ENCODE data around the gene POLR2C. TPM values are rescaled to one million over a fixed set of nuclear protein-coding genes. Genes with fewer than 3 reads are reported as not detected.

The POLR2C gene
- total RNA-seq, 2 donors from 2014 or later = 72.0 to 88.3 TPM

DNA sequence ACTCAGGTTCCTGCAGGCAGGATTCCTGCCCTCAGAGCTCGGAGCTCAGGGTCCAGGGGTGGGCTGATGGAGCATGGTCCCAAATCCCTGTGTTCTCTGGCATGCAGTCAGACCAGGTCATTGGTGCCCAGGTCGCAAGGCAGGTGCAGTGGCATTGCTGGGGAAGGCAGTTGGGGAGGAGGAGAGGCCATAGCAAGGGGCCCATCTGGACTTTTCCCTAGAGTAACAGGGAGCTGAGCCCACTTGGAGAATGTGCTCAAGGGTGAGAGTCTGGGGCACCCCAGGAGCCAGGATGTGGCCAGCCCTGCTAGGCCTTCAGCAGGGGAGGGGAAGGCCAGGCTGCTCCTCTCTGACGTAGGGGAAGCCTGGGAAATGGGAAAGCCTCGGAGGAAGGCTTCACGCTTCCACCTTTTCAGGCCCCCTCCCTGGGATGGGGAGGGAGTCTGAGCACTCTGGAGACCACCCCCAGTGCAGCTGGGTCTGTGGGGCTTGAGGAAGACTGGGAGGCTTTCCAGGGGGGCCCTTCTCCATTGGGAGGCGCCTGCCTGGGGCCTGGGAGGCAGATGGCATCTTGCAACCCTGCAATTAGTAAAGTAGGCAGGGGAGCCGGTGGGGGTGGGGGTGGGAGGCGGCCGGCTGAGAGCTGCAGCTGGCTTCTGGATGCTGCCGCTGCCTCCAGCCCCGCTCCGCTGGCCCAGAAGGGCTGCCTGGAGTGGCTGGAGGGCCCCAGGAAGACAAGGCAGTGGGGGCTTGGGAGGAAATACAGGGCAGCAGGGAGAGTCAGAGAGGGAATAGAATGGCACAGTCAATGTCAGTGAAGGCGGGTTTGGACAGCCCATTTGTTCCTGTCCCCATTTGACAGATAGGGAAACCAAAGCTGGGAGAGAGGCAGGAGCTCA is 44.9 kb downstream of the POLR2C start:
- Histone ChIP-seq H3K4me3 (ENCODE audit: low read length) (no peak overlapping the region), H3K9me3 (ENCODE audit: control insufficient read depth, low read length) (no peaks in the 10 kb centered on the region), H3K27me3 (ENCODE audit: control insufficient read depth, insufficient read depth, low read length, poor library complexity, severe bottlenecking) (no peaks in the 10 kb centered on the region), H3K27ac (ENCODE audit: low read depth, low read length) (peak overlapping the region; percentile 60), H3K9ac (ENCODE audit: extremely low read depth, low read length, poor library complexity, severe bottlenecking) (no peak overlapping the region), H3K36me3 (ENCODE audit: control insufficient read depth, insufficient read depth, low read length) (no peaks in the 10 kb centered on the region), H3K4me1 (ENCODE audit: control insufficient read depth, insufficient read depth, low read length) (no peaks in the 10 kb centered on the region)
- Mint-ChIP-seq H3K36me3 (ENCODE audit: low read depth) (peaks cover 3% of the 10 kb centered on the region), H3K27me3 (ENCODE audit: insufficient read depth) (no peaks in the 10 kb centered on the region), H3K4me1 (peaks cover 15% of the 10 kb centered on the region), H3K9me3 (no peaks in the 10 kb centered on the region), H3K4me3 (no peak overlapping the region), H3K27ac (no peak overlapping the region)
- TF ChIP-seq, protein P1, sequence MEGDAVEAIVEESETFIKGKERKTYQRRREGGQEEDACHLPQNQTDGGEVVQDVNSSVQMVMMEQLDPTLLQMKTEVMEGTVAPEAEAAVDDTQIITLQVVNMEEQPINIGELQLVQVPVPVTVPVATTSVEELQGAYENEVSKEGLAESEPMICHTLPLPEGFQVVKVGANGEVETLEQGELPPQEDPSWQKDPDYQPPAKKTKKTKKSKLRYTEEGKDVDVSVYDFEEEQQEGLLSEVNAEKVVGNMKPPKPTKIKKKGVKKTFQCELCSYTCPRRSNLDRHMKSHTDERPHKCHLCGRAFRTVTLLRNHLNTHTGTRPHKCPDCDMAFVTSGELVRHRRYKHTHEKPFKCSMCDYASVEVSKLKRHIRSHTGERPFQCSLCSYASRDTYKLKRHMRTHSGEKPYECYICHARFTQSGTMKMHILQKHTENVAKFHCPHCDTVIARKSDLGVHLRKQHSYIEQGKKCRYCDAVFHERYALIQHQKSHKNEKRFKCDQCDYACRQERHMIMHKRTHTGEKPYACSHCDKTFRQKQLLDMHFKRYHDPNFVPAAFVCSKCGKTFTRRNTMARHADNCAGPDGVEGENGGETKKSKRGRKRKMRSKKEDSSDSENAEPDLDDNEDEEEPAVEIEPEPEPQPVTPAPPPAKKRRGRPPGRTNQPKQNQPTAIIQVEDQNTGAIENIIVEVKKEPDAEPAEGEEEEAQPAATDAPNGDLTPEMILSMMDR (conservative IDR thresholded peaks at IDR 0.05) = no peak
- DNase-seq = no peak
- 69 to 77% methylated on average over 6 to 13 of the region's 13 CpGs for WGBS, 2 experiments (ENCODE audit: insufficient coverage in 1 of 2, insufficient read length in 1 of 2)

DNA sequence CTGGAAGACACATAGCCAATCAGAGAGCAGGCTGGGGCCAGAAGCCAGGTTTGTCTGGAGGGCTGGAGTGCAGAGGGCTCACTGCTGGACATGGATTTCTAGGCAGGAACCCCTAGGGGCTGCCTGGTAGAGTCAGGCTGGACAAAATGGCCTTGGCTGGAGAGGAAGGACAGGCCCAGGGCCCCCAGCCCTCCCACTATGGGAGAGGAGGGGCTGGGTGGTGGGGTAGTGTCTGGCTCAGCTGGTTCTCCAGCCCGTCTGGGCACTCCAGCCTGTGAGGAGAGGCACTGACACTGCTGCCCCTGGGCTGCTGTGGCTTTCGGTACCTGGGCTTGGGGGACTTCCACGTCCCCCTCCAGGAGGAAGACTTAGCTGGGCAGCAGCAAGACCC is 45.6 kb downstream of the POLR2C start:
- 72% methylated on average over 3 of the region's 3 CpGs; no CpG with 5 or more reads in 1 of the 2 experiments for WGBS, 2 experiments (ENCODE audit: insufficient coverage in 1 of 2, insufficient read length in 1 of 2)
- DNase-seq = no peak
- H3K27ac Mint-ChIP-seq = no peak overlapping the region
- Histone ChIP-seq H3K36me3 (ENCODE audit: control insufficient read depth, insufficient read depth, low read length) (no peaks in the 10 kb centered on the region), H3K27ac (ENCODE audit: low read depth, low read length) (no peak overlapping the region), H3K27me3 (ENCODE audit: control insufficient read depth, insufficient read depth, low read length, poor library complexity, severe bottlenecking) (no peaks in the 10 kb centered on the region), H3K9ac (ENCODE audit: extremely low read depth, low read length, poor library complexity, severe bottlenecking) (no peak overlapping the region), H3K4me1 (ENCODE audit: control insufficient read depth, insufficient read depth, low read length) (no peaks in the 10 kb centered on the region), H3K4me3 (ENCODE audit: low read length) (no peak overlapping the region), H3K9me3 (ENCODE audit: control insufficient read depth, low read length) (no peaks in the 10 kb centered on the region)
- no peaks in the 10 kb centered on the region for H3K27me3 Mint-ChIP-seq (ENCODE audit: insufficient read depth)
- no peak overlapping the region for H3K4me3 Mint-ChIP-seq
- H3K4me1 Mint-ChIP-seq = peaks cover 13% of the 10 kb centered on the region
- TF ChIP-seq, protein P1 (conservative IDR thresholded peaks at IDR 0.05) = no peak
- no peaks in the 10 kb centered on the region for H3K9me3 Mint-ChIP-seq
- H3K36me3 Mint-ChIP-seq (ENCODE audit: low read depth) = peaks cover 3% of the 10 kb centered on the region

DNA sequence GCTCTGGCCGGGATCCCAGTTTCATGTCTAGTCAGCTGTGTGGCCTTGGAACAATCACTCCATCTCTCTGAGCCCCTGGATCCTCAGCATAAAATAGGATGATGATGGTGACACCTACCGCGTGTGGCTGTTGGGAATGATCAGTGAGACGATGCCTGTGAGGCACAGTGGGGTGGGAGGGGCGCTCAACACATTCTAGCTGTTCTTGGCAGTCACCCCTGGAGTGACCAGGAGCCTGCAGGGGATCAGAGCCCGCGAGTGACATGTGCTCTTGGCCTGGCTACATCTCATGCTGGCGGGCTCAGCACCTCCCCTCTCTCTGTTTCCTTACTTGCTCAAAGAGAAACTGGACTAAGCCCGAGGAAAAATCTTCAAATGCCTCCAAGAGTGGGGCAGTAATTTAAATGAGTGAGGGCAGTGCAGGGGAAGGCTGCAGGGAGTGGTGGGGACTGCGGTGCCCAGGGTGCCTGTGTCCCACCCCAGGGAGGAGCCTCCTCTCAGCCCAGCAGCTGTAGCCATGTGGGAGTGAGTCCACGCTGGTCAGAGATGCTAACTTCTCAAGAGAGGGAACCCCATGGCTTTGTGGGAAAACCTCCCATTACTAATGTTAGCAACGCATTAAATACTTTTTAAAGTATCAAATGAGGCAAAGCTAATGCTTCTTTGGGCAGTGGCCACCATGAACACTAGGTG is 46.9 kb downstream of the POLR2C start:
- H3K27ac Mint-ChIP-seq = peak overlapping the region; percentile 58

More for the DNA sequence above, 46.9 kb downstream of the POLR2C start:
- Histone ChIP-seq H3K4me1 (ENCODE audit: control insufficient read depth, insufficient read depth, low read length) (no peaks in the 10 kb centered on the region), H3K9me3 (ENCODE audit: control insufficient read depth, low read length) (no peaks in the 10 kb centered on the region), H3K9ac (ENCODE audit: extremely low read depth, low read length, poor library complexity, severe bottlenecking) (no peak overlapping the region), H3K27me3 (ENCODE audit: control insufficient read depth, insufficient read depth, low read length, poor library complexity, severe bottlenecking) (no peaks in the 10 kb centered on the region), H3K36me3 (ENCODE audit: control insufficient read depth, insufficient read depth, low read length) (no peaks in the 10 kb centered on the region), H3K4me3 (ENCODE audit: low read length) (no peak overlapping the region), H3K27ac (ENCODE audit: low read depth, low read length) (peak overlapping the region; percentile 17)
- Mint-ChIP-seq H3K9me3 (no peaks in the 10 kb centered on the region), H3K36me3 (ENCODE audit: low read depth) (peaks cover 6% of the 10 kb centered on the region), H3K27me3 (ENCODE audit: insufficient read depth) (no peaks in the 10 kb centered on the region), H3K4me3 (no peak overlapping the region), H3K4me1 (peaks cover 8% of the 10 kb centered on the region)
- no peak for DNase-seq
- TF ChIP-seq, protein P1 (conservative IDR thresholded peaks at IDR 0.05) = no peak
- WGBS, 2 experiments (ENCODE audit: insufficient coverage in 1 of 2, insufficient read length in 1 of 2) = 89 to 96% methylated on average over 10 to 12 of the region's 12 CpGs

Data from endodermal cell (in vitro differentiated cells).